Measurements from ENCODE around the gene SLIT3.

The SLIT3 gene

DNA sequence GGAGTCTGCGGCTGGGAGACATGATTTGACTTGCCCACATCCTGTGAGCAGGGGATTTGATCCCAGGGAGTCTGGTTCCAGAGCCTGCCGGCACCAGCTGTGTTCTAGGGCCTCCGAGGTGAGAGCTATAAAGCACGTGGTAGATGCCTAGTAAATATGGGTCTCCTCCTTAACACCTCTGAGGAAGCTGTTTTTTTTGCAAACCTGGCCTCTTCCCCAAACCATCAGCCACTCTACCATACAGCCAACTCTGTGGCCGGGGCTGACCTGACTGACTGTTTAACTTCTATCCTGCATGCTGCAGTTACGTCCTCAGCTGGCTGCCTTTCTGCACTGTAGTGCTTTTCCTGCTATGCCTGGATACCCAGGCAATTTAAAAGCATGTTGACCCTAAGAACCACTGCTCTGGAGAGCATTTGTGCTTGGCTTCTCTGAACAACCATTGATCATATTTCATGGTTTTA, 220.5 kb downstream of the SLIT3 start:
- DNase-seq (ENCODE audit: low spot score), result no peak

DNA sequence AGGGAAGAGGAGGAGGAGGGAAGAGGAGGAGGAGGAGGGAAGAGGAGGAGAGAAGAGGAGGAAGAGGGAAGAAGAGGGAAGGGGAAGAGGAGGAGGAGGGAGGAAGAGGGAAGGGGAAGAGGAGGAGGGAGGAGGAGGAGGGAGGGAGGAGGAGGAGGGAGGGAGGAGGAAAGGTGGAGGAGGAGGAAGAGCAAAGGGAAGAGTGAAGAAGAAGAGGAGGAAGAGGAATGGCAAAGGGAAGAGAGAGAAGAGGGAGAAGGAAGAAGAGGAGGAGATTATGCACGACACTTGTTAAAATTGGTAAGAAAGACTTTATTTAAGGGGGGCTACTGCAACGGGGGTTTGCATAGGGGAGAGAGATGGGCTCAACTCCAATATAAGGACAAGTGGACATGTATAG, 221.2 kb downstream of the SLIT3 start:
- DNase-seq (ENCODE audit: low spot score), result no peak

DNA sequence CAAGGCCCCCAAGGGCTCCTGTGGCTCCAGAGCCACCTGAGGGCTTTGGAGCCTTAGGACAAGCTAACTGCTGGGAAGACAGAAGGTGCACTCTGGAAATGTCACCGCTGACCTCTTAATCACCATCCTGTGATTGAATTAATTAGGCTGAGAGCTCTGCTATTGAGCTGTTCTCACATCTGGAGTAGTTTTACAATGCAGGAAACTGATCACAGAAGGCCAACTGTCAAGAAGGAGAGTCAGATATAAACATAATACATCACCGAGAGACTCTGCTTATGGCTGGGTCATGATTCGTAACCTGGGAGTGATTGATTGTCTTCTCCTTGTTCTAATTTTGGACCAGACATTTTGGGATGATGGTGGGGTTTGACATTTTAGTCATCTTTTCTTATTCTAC, 226.1 kb downstream of the SLIT3 start:
- no peak for DNase-seq (ENCODE audit: low spot score)

GRCh38 chr5:169072233-169072632, 228.7 kb downstream of the SLIT3 start:
- DNase-seq (ENCODE audit: low spot score), result no peak

- no peak for DNase-seq (ENCODE audit: low spot score)
Measured at GRCh38 chr5:169070413-169070812, 230.5 kb downstream of the SLIT3 start.

GRCh38 chr5:169067751-169068173, 233.2 kb downstream of the SLIT3 start:
- no peak for DNase-seq (ENCODE audit: low spot score)

GRCh38 chr5:169065400-169065799, 235.5 kb downstream of the SLIT3 start:
- no peak for DNase-seq (ENCODE audit: low spot score)

- no peak for DNase-seq (ENCODE audit: low spot score)
Measured at GRCh38 chr5:169064093-169064492, 236.8 kb downstream of the SLIT3 start.

GRCh38 chr5:169063316-169063953, 237.5 kb downstream of the SLIT3 start:
- no peak for DNase-seq (ENCODE audit: low spot score)

GRCh38 chr5:169062690-169063089, 238.2 kb downstream of the SLIT3 start:
- no peak for DNase-seq (ENCODE audit: low spot score)

DNA sequence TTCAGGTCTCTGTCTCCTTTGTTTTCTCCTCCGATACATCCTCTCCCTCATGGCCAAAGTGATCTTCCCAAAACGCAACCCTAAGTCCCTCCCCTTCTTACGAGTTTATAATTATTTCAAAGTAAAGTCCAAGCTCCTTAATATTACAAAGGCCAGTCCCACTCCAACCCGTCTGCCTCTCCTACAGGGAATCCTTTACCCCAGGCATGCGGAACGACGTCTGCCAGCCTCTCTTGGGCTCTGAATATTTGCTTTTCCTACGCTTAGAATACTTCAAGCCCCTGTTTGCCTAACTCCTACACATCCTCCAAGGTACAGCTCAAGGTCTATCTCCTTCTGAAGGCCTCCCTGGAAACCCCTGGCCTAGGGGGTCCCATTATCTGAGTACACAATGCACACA, 246.4 kb downstream of the SLIT3 start:
- DNase-seq (ENCODE audit: low spot score), result no peak

- no peak for DNase-seq (ENCODE audit: low spot score)
Measured at GRCh38 chr5:169052207-169052606, 248.7 kb downstream of the SLIT3 start.

DNA sequence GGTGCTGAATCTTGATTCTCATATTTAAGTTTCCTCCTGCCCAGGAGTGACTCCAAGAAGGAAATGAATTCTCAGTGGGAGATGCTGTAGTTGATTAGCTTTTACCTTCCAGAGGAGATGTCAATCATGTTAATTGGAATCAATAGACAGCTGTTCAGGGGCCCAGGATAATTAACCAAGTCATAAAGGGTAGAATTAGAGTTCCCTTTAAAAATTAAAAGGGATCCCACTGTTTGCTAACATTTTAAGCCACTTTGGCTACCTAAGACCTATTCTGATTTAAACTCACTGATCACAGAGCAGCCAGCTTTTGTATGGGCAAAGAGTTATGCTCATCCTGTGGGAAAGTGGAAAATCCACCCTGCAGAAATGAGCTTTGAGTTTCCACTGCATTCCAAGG, 249.6 kb downstream of the SLIT3 start:
- no peak for DNase-seq (ENCODE audit: low spot score)

GRCh38 chr5:169050636-169051035, 250.3 kb downstream of the SLIT3 start:
- DNase-seq (ENCODE audit: low spot score), result no peak

GRCh38 chr5:169050146-169050571, 250.8 kb downstream of the SLIT3 start:
- DNase-seq (ENCODE audit: low spot score), result no peak

- DNase-seq (ENCODE audit: low spot score), result no peak
Measured at GRCh38 chr5:169049712-169050111, 251.2 kb downstream of the SLIT3 start.

- no peak for DNase-seq (ENCODE audit: low spot score)
Measured at GRCh38 chr5:169048181-169049125, 252.5 kb downstream of the SLIT3 start.

- no peak for DNase-seq (ENCODE audit: low spot score)
Measured at GRCh38 chr5:169044962-169045361, 256.0 kb downstream of the SLIT3 start.

GRCh38 chr5:169041180-169041579, 259.8 kb downstream of the SLIT3 start:
- DNase-seq (ENCODE audit: low spot score), result no peak

GRCh38 chr5:169039592-169039991, 261.3 kb downstream of the SLIT3 start:
- no peak for DNase-seq (ENCODE audit: low spot score)

- DNase-seq (ENCODE audit: low spot score), result no peak
Measured at GRCh38 chr5:169037466-169037865, 263.5 kb downstream of the SLIT3 start.

DNA sequence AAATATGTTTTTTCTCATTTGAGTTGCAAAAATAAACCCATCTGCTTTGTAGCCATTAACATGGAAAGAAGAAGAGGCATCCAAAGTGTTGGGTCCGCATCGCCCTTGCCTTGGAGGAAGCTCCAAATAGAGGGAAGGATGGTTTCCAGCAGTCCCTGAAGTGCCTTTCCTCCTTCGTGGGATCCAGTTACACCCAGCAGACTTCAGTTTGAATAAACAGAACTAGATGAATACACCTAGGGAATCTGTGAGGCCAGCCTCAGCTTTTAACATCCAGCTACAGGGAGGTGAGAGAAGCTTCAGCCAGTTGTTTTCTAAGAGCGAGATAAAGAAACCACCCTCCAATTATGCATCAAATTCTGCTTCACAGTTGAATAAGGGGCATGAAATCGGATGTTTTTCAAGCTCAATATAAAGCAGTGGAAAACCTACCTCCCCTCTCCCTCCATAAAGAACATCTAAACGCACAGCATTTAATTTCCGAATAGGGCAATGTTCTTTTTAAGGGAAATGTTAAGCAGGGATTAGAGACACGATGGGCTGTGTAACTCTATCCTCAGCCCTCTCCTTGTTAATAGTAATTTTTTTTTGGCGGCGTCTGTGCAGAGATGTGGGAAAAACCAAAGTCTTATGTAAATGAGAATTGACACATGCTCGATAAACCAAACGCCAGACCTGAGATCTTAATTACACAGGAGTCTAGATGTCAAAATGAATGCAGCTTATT, 264.7 kb downstream of the SLIT3 start:
- DNase-seq (ENCODE audit: low spot score), result no peak

Measured in hematopoietic multipotent progenitor cell treated with erythropoietin and hydrocortisone succinate and interleukin-3 and kit ligand, for 15 days (in vitro differentiated cells).